AG04449 (cell line): ENCODE measurements around the gene TMBIM1.

Experiments
- CTCF ChIA-PET: fragments of 350-600 bp; formaldehyde crosslinking; extraction: SDS; loops from one replicate; lab custom pipeline; 2021; ENCODE audit warnings: antibody characterized with exemption; lab: Yijun Ruan, JAX
- POLR2A ChIA-PET: fragments of 400-600, 350-600 bp; formaldehyde crosslinking; extraction: SDS; loops from one replicate; lab custom pipeline; 2020; ENCODE audit warnings: antibody characterized with exemption, inconsistent platforms; lab: Yijun Ruan, JAX
- DNase-seq: peaks from one replicate; pipeline ENCODE4 v3.0.0-alpha.2; 2010; ENCODE audit warnings: low read depth, low spot score
- H3K4me3 ChIP-seq: 2 replicates; pipeline ENCODE4 v1.5.1; 2011; ENCODE audit warnings: low read depth, mild to moderate bottlenecking, control low read depth, low read length
- TF ChIP-seq, protein P1 (sequence below): IDR thresholded peaks from one replicate; pipeline ENCODE4 v1.5.1; 2011; ENCODE audit warnings: mild to moderate bottlenecking, moderate library complexity, low read length, control low read depth, inconsistent platforms; ENCODE audit not compliant: insufficient read depth; ENCODE audit errors: missing control alignments

Gene TMBIM1

DNA sequence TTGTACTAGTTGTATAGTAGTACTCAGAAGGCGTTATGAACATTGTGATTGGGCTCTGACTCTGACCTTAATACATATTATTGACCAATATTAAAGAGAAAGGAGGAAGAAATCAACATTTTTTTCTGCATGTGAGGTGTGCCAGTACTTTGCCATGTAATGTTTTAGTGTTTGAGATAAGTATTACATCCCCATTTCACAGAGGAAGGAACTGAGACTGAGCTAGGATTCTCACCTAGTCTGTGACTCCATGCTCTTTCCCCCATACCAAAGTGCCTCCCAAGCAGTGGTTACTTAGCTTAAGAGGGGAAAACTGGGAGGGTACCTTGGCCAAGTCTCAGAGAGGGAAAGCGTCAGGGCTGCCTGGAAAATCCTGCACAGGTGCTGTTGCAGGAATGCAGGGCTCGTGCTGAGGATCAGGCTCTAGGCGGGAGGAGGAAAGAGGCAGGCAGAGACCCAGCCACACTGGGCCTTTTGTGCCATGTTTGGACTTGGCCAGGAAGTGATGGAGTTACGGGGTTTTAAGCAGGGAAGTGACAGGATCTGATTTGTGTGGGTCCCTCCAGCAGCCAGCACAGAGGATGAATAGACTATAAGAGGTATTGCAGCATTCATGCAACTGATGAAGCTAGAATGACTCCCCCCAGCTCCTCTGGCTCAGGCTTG, 20.3 kb downstream of the TMBIM1 start:
- DNase-seq = no peak
- peak overlapping the region; percentile 6 for H3K4me3 ChIP-seq
- ChIA-PET POLR2A (interaction anchor here (1.2 to 2.5 kb wide), 3 partner anchors 12 to 125 kb away, joined by 3 to 13 read pairs (median 6); no protein-coding TSS in a partner anchor), CTCF (interaction anchor here (0.7 to 10.0 kb wide), 33 partner anchors 8 to 375 kb away, joined by 3 to 193 read pairs (median 6); partner anchors contain the start of genes CATIP, GPBAR1 and TMBIM1)
- TF ChIP-seq, protein P1, sequence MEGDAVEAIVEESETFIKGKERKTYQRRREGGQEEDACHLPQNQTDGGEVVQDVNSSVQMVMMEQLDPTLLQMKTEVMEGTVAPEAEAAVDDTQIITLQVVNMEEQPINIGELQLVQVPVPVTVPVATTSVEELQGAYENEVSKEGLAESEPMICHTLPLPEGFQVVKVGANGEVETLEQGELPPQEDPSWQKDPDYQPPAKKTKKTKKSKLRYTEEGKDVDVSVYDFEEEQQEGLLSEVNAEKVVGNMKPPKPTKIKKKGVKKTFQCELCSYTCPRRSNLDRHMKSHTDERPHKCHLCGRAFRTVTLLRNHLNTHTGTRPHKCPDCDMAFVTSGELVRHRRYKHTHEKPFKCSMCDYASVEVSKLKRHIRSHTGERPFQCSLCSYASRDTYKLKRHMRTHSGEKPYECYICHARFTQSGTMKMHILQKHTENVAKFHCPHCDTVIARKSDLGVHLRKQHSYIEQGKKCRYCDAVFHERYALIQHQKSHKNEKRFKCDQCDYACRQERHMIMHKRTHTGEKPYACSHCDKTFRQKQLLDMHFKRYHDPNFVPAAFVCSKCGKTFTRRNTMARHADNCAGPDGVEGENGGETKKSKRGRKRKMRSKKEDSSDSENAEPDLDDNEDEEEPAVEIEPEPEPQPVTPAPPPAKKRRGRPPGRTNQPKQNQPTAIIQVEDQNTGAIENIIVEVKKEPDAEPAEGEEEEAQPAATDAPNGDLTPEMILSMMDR = no peak

DNA sequence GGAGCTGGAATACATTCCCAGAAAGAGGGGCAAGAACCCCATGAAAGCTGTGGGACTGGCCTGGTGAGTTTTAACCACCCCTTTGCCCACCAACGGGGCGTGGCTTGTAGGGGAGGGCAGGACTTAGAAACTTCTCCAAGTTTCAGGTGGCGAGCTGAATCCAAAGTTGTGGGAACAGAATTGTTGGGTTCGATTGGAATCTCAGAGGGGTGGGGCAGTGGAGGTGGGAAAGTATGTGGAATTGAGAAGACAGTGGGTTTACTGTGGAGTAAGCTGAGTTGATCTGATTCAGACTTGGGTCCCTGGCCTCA, 20.9 kb downstream of the TMBIM1 start:
- ChIA-PET CTCF (interaction anchor here (0.9 to 10.0 kb wide), 28 partner anchors 9 to 376 kb away, joined by 3 to 193 read pairs (median 6); partner anchors contain the start of genes CATIP, GPBAR1 and TMBIM1), POLR2A (interaction anchor here (1.2 to 2.5 kb wide), 3 partner anchors 12 to 125 kb away, joined by 3 to 13 read pairs (median 6); no protein-coding TSS in a partner anchor)
- peak overlapping the region; percentile 97 for H3K4me3 ChIP-seq
- TF ChIP-seq, protein P1 = no peak
- DNase-seq = no peak

DNA sequence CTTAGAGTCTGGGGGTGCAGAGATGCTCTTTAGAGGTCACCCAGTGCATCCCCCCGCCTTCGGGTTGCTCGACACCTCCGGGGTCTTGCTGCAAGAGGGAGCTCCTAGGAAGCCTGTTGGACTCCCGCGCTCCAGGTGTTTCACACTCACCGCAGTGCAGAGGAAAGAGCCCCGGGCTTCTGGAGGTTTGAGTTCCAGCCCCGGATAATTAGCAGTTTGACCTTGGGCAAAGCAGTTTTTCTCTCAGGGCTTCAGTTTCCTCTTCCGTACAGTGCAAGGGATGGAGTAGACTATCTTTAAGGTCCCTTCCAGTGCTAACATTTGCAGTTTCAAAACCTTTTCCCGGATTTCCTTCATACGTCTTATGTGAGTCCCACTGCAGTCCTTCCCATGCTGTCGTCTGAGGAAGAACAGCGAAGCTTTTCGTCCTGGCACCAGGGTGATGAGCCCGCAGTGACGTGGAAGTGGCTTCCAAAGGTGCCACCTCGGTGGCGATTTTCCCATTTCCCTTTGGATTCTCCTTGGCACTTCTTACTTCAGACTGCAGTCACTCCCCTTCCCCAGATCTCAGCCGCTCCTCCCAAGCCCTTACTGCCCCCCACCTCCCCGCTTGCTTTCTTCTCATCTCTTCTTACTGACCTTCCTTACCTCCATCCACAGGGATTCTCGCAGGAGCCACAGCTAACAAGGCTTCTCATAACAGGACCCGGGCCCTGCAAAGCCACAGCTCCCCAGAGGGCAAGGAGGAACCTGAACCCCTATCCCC, 21.4 kb downstream of the TMBIM1 start:
- DNase-seq = no peak
- ChIA-PET CTCF (interaction anchor here (0.9 to 10.0 kb wide), 25 partner anchors 9 to 228 kb away, joined by 3 to 193 read pairs (median 6); partner anchors contain the start of genes CATIP, GPBAR1 and TMBIM1), POLR2A (interaction anchor here (0.9 to 2.5 kb wide), 8 partner anchors 10 to 126 kb away, joined by 3 to 13 read pairs (median 5); partner anchors contain the start of gene GPBAR1)
- peak overlapping the region; percentile 97 for H3K4me3 ChIP-seq
- TF ChIP-seq, protein P1 = no peak

DNA sequence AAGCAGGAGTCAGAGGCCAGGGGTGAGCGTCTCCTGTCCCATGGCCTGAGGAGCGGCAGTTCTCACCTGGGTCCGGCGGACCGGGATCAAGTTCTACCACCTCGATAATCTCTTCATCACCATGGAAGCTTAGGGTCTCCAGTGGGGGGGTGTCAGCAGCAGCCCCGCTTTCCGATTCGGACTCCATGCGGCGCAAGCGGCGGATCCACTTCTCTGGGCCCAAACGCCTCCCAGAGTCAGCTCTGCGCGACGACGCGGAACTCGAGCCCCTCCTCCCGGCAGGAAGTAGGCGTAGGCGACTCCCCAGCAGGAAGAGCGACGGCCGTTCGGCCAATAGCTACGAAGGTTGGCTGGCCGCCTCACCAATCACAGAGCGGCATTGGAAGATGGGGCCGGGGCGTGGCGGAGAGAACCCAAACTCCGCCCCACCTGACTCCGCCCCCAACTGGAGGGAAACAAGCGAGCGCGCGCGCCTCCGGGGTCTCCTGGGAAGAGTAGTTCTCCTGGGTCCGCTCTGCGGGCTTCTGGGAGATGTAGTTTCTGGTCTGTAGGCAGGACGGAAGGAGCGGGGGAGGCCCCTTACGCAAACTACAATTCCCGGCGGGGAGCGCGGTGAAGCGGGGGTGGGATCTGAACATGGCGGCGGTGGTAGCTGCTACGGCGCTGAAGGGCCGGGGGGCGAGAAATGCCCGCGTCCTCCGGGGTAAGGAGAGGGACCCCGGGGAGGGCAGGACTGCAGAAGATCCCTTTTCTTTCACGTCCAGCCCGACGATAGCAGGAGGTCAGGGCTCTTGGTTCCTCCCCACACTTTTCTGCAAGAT, 22.2 kb downstream of the TMBIM1 start, which contains the start of the genes AAMP and PNKD:
Gene AAMP, minus strand, starts transcription at position 238 of the 821 bp plus-strand sequence. Its CDS starts 51 bp downstream, at position 187.
Gene PNKD, plus strand, starts transcription at position 620 of the 821 bp plus-strand sequence. Its CDS starts 17 bp downstream, at position 637.
- H3K4me3 ChIP-seq = peak within 1 kb of the TSS; percentile 97
- DNase-seq = peak; percentile 94
- TF ChIP-seq, protein P1 = peak; percentile 18
- ChIA-PET CTCF (interaction anchor here (0.9 to 10.0 kb wide), 18 partner anchors 9 to 196 kb away, joined by 3 to 193 read pairs (median 8); partner anchors contain the start of genes CATIP, GPBAR1 and TMBIM1), POLR2A (interaction anchor here (0.8 to 2.5 kb wide), 9 partner anchors 8 to 126 kb away, joined by 3 to 13 read pairs (median 5); partner anchors contain the start of genes GPBAR1 and TMBIM1)

DNA sequence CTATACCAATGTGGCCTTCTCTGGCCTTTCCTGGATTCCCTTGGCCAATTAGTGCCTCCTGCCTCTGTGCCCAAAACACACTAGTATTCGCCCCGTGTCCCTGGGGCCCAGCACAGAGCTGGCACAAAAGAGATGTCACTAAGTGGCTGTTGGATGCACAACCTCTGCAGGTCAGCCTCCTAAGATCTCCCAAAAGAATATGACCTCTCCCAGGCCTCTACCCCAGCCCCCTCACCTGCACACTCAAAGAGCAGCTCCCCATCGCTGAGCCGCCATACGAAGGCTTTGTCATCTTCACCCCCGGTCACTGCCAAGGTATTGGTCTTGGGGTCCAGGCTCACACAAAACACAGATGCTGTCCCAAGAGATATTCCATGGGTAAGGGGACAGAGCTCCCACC, 25.0 kb downstream of the TMBIM1 start:
- ChIA-PET POLR2A (no interaction called here), CTCF (interaction anchor here (1.1 to 2.7 kb wide), 3 partner anchors 10 to 129 kb away, joined by 3 to 18 read pairs (median 3); no protein-coding TSS in a partner anchor)
- DNase-seq = no peak
- TF ChIP-seq, protein P1 = no peak
- no peak overlapping the region for H3K4me3 ChIP-seq
